Measurements from ENCODE around the gene SPOCK1. TPM values are rescaled to one million over a fixed set of nuclear protein-coding genes. Genes with fewer than 3 reads are reported as not detected.

The SPOCK1 gene
- polyA plus RNA-seq, 2 of the 4 experiments (the other 2 are of a cell fraction) = 28.9 to 40.8 TPM

DNA sequence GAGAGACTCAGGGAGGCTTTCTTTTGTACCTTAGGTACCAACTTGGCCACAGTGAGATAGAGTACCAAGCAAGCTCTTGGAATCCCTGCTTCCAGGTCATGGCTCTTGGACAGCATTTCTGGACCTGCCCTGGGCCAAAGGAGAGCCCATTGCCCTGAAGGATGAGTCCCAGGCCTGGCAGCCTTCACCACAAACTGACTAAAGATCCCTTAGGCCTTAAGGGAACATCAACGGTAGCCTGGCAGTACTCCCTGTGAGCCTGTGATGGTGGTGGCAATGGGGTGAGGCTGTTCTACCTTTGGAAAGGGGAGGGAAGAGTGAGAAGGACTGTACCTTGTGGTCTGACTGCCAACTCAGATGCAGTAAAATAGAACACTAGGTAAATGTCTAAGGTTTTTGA lies 334.6 kb downstream of the SPOCK1 start:
- no peak for TF ChIP-seq KDM1A (IDR thresholded peaks at IDR 0.05; ENCODE audit: low read depth)
- TF ChIP-seq TP53 (CRISPR knock-in tag; IDR thresholded peaks at IDR 0.05) = no peak
- no peak for TF ChIP-seq KDM5A (IDR thresholded peaks at IDR 0.05)
- H3K4me3 ChIP-seq = no peak overlapping the region
- H3K9me3 ChIP-seq = no peaks in the 10 kb centered on the region
- H3K4me2 ChIP-seq = no peak overlapping the region
- ATAC-seq (no peak), FAIRE-seq (no peak), DNase-seq (ENCODE audit: low read depth in 1 of 2, low spot score in 1 of 2) (no peak)
- WGBS (ENCODE audit: missing lambda C conversion rate) = 44% methylated on average over 1 of the region's 1 CpG
- H3K4me1 ChIP-seq = no peaks in the 10 kb centered on the region
- CTCF ChIA-PET = interaction anchor here (1.2 kb wide), 1 partner anchor 81 kb away, joined by 3 read pairs; no protein-coding TSS in a partner anchor
- POLR2A ChIA-PET = no interaction called here
- no peak overlapping the region for H3K27ac ChIP-seq

DNA sequence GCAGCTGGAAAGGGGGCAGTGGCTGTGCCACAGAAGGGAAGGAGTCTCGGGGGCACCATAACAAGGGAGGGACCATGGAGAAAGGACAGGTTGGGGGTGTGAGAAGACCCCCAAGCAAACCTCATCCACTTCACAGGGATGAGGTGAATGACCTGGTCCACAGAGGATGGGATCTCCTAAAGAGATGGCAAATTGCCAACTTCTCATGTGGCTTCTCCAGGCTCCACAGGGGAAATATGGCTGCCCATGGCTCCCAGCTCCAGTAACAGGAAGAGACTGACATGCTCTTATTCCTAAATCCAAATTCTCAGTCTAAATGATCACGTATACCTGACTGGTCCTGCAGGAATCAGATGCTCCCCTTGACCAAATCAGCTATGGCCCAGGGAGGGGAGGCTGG lies 340.4 kb downstream of the SPOCK1 start:
- no peaks in the 10 kb centered on the region for H3K9me3 ChIP-seq
- ATAC-seq = no peak
- WGBS (ENCODE audit: missing lambda C conversion rate) = 64% methylated on average over 2 of the region's 2 CpGs
- POLR2A ChIA-PET = no interaction called here
- FAIRE-seq = no peak
- TF ChIP-seq, protein P1, sequence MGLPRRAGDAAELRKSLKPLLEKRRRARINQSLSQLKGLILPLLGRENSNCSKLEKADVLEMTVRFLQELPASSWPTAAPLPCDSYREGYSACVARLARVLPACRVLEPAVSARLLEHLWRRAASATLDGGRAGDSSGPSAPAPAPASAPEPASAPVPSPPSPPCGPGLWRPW (IDR thresholded peaks at IDR 0.05) = no peak
- no peak for TF ChIP-seq NFE2L2 (conservative IDR thresholded peaks at IDR 0.05; ENCODE audit: low read length)
- TF ChIP-seq, protein P2, sequence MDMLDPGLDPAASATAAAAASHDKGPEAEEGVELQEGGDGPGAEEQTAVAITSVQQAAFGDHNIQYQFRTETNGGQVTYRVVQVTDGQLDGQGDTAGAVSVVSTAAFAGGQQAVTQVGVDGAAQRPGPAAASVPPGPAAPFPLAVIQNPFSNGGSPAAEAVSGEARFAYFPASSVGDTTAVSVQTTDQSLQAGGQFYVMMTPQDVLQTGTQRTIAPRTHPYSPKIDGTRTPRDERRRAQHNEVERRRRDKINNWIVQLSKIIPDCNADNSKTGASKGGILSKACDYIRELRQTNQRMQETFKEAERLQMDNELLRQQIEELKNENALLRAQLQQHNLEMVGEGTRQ (IDR thresholded peaks at IDR 0.05) = no peak
- TF ChIP-seq PHF8 (IDR thresholded peaks at IDR 0.05; ENCODE audit: borderline replicate concordance, low read depth) = no peak
- no peak for TF ChIP-seq ZNF302 (CRISPR knock-in tag; IDR thresholded peaks at IDR 0.05)
- no peak for TF ChIP-seq MAFK (IDR thresholded peaks at IDR 0.05; ENCODE audit: partially characterized antibody)
- no peak for TF ChIP-seq CBX2 (IDR thresholded peaks at IDR 0.05; ENCODE audit: borderline replicate concordance, low read depth)
- no peak for TF ChIP-seq MAZ (IDR thresholded peaks at IDR 0.05; ENCODE audit: borderline replicate concordance, low read depth, low read length)
- TF ChIP-seq, protein P3, sequence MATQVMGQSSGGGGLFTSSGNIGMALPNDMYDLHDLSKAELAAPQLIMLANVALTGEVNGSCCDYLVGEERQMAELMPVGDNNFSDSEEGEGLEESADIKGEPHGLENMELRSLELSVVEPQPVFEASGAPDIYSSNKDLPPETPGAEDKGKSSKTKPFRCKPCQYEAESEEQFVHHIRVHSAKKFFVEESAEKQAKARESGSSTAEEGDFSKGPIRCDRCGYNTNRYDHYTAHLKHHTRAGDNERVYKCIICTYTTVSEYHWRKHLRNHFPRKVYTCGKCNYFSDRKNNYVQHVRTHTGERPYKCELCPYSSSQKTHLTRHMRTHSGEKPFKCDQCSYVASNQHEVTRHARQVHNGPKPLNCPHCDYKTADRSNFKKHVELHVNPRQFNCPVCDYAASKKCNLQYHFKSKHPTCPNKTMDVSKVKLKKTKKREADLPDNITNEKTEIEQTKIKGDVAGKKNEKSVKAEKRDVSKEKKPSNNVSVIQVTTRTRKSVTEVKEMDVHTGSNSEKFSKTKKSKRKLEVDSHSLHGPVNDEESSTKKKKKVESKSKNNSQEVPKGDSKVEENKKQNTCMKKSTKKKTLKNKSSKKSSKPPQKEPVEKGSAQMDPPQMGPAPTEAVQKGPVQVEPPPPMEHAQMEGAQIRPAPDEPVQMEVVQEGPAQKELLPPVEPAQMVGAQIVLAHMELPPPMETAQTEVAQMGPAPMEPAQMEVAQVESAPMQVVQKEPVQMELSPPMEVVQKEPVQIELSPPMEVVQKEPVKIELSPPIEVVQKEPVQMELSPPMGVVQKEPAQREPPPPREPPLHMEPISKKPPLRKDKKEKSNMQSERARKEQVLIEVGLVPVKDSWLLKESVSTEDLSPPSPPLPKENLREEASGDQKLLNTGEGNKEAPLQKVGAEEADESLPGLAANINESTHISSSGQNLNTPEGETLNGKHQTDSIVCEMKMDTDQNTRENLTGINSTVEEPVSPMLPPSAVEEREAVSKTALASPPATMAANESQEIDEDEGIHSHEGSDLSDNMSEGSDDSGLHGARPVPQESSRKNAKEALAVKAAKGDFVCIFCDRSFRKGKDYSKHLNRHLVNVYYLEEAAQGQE (IDR thresholded peaks at IDR 0.05) = no peak
- TF ChIP-seq CBX8 (IDR thresholded peaks at IDR 0.05) = no peak
- TF ChIP-seq SREBF2 (IDR thresholded peaks at IDR 0.05) = no peak
- no peak for TF ChIP-seq HEYL (CRISPR knock-in tag; IDR thresholded peaks at IDR 0.05)
- no peak for TF ChIP-seq CHD4 (IDR thresholded peaks at IDR 0.05; ENCODE audit: borderline replicate concordance)
- TF ChIP-seq, protein P4, sequence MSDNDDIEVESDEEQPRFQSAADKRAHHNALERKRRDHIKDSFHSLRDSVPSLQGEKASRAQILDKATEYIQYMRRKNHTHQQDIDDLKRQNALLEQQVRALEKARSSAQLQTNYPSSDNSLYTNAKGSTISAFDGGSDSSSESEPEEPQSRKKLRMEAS (IDR thresholded peaks at IDR 0.05) = no peak
- no peak overlapping the region for H3K27ac ChIP-seq
- CTCF ChIA-PET = interaction anchor here (1.5 kb wide), 1 partner anchor 15 kb away, joined by 3 read pairs; no protein-coding TSS in a partner anchor
- no peak for DNase-seq (ENCODE audit: low read depth in 1 of 2, low spot score in 1 of 2)
- no peak overlapping the region for H3K4me2 ChIP-seq
- no peaks in the 10 kb centered on the region for H3K4me1 ChIP-seq
- no peak overlapping the region for H3K4me3 ChIP-seq

DNA sequence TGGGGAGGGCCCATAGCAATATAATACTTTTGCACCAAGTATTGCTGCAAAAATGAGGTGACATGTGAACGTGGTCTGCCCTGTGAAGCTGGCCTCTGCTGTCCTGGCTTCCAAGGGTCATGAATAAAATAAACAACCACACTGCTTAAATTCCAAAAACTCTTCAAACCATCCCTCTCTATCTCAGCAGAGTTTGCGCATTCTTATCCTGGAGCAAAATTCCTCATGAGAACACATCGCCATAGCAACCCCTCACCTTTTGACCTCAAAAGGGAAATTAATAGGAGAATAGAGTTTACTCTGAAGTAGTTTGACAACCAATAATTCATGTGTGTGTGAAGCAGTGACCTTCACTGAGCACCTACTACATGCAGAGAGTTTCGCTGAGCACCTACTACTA lies 342.9 kb downstream of the SPOCK1 start:
- WGBS (ENCODE audit: missing lambda C conversion rate) = 74% methylated on average over 4 of the region's 4 CpGs
- H3K4me1 ChIP-seq = no peaks in the 10 kb centered on the region
- DNase-seq (ENCODE audit: low read depth in 1 of 2, low spot score in 1 of 2) (no peak), ATAC-seq (no peak), FAIRE-seq (no peak)
- no peak overlapping the region for H3K4me2 ChIP-seq
- ChIA-PET POLR2A (no interaction called here), CTCF (no interaction called here)
- H3K4me3 ChIP-seq = no peak overlapping the region
- TF ChIP-seq SREBF2 (IDR thresholded peaks at IDR 0.05) = no peak
- TF ChIP-seq RAD21 (conservative IDR thresholded peaks at IDR 0.05 in 1 of 2, IDR thresholded peaks at IDR 0.05 in 1 of 2) = no peak
- TF ChIP-seq, protein P5, sequence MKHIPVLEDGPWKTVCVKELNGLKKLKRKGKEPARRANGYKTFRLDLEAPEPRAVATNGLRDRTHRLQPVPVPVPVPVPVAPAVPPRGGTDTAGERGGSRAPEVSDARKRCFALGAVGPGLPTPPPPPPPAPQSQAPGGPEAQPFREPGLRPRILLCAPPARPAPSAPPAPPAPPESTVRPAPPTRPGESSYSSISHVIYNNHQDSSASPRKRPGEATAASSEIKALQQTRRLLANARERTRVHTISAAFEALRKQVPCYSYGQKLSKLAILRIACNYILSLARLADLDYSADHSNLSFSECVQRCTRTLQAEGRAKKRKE (CRISPR knock-in tag; IDR thresholded peaks at IDR 0.05; ENCODE audit: low read depth) = no peak
- H3K9me3 ChIP-seq = no peaks in the 10 kb centered on the region
- no peak overlapping the region for H3K27ac ChIP-seq
